ENCODE measurements around the gene TECRL.

TECRL gene

GRCh38 chr4:64399313-64400109 is 9.7 kb downstream of the TECRL start:
- no peak overlapping the region for H3K4me3 ChIP-seq (replicated peaks; ENCODE audit: low read depth, low read length)
- no peak for TF ChIP-seq CTCF (IDR thresholded peaks at IDR 0.05; ENCODE audit: low read length, missing control alignments)

DNA sequence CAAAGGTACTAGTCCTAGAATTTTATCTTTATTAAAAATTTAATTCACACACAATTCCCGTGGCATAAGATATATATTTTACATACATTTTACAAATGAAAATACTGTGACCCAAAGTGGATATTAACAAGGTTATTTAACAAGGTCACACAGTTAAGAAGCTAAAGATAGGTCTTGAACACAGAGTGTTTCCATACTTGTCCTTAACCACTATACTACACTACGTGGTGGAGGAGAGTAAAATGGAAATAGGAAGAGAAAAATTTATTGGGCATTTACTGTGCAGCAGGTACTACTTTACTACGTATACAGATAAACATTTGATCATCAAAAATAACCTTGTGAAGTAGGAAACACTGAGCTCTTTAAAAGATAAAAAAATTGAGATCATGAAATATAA is 14.8 kb downstream of the TECRL start:
- TF ChIP-seq CTCF (IDR thresholded peaks at IDR 0.05; ENCODE audit: low read length, missing control alignments) = no peak
- DNase-seq (ENCODE audit: low read depth) = no peak
- no peak overlapping the region for H3K4me3 ChIP-seq (replicated peaks; ENCODE audit: low read depth, low read length)

More at GRCh38 chr4:64399313-64400109, 9.7 kb downstream of the TECRL start:
- no peak for DNase-seq (ENCODE audit: low read depth)

DNA sequence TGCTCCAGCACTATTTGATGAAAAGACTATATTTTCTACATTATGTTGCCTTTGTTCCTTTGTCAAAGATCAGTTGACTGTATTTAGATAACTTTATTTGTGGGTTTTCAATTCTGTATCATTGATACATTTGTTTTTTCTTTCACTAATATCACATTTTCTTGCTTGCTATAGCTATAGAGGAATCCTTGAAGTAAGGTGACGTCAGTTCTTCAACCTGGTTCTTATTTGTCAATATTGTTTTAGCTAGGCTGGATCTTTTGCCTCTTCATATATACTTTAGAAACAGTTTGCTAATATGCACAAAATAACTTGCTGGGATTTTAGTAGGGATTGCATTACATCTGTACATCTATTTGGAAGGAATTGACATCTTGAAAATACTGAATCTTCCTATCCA is 21.0 kb downstream of the TECRL start:
- no peak for TF ChIP-seq CTCF (IDR thresholded peaks at IDR 0.05; ENCODE audit: low read length, missing control alignments)
- H3K4me3 ChIP-seq (replicated peaks; ENCODE audit: low read depth, low read length) = no peak overlapping the region
- no peak for DNase-seq (ENCODE audit: low read depth)

GRCh38 chr4:64385220-64385619 is 24.0 kb downstream of the TECRL start:
- TF ChIP-seq CTCF (IDR thresholded peaks at IDR 0.05; ENCODE audit: low read length, missing control alignments) = no peak
- no peak overlapping the region for H3K4me3 ChIP-seq (replicated peaks; ENCODE audit: low read depth, low read length)
- no peak for DNase-seq (ENCODE audit: low read depth)

GRCh38 chr4:64384237-64385203 is 24.7 kb downstream of the TECRL start:
- no peak for TF ChIP-seq CTCF (IDR thresholded peaks at IDR 0.05; ENCODE audit: low read length, missing control alignments)
- no peak for DNase-seq (ENCODE audit: low read depth)
- no peak overlapping the region for H3K4me3 ChIP-seq (replicated peaks; ENCODE audit: low read depth, low read length)

- TF ChIP-seq CTCF (IDR thresholded peaks at IDR 0.05; ENCODE audit: low read length, missing control alignments) = no peak
- DNase-seq (ENCODE audit: low read depth) = no peak
- no peak overlapping the region for H3K4me3 ChIP-seq (replicated peaks; ENCODE audit: low read depth, low read length)
Observed at GRCh38 chr4:64368741-64369140, 40.5 kb downstream of the TECRL start.

Measured in fibroblast of pulmonary artery (primary cell).